SU-DHL-6 (cell line): ENCODE data around the gene NFKBIE.

Source experiments
- CTCF ChIP-seq: fragments of 200-600 bp; sonication (generic); IDR thresholded peaks from one replicate; pipeline ENCODE4 v1.5.1; 2017; ENCODE audit warnings: antibody characterized with exemption, mild to moderate bottlenecking, low read length, moderate library complexity; ENCODE audit not compliant: insufficient read depth, poor library complexity, severe bottlenecking
- EZH2phosphoT487 ChIP-seq: fragments of 200-600 bp; sonication (generic), shearing (Covaris generic); conservative IDR thresholded peaks from 2 replicates; pipeline ENCODE4 v1.6.1; 2018; ENCODE audit warnings: mild to moderate bottlenecking, antibody characterized with exemption, low read length, moderate library complexity, mixed read lengths

DNA sequence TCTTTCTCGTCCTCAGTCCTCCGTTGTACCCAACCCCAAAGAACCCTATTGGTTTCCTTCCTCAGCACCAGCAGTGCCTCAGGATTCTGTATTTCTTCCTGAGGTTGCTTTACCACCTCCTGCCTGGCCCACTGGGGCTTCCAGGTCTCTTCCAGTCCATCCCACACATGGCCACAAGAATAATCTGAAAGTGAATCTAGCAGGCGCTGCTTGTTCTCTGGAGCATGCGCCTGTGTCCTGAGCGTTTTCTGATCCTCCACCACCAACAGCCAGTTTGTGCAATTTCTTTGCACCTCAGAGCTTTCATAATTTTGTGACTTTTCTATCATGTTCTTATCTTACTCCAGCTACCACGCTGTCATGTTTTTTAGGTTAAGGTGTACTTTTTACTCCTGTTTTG, 30.1 kb downstream of the NFKBIE start:
- no peak for TF ChIP-seq CTCF
- TF ChIP-seq EZH2phosphoT487: no peak
